ENCODE results near the gene PTPRJ. TPM values are rescaled to one million over a fixed set of nuclear protein-coding genes. Genes with fewer than 3 reads are reported as not detected.

The PTPRJ gene
- total RNA-seq, 1 donor from 2014 or later, result 40.0 TPM

GRCh38 chr11:48043991-48044512 is 63.7 kb downstream of the PTPRJ start:
- H3K4me1 ChIP-seq, result peaks cover 20% of the 10 kb centered on the region

DNA sequence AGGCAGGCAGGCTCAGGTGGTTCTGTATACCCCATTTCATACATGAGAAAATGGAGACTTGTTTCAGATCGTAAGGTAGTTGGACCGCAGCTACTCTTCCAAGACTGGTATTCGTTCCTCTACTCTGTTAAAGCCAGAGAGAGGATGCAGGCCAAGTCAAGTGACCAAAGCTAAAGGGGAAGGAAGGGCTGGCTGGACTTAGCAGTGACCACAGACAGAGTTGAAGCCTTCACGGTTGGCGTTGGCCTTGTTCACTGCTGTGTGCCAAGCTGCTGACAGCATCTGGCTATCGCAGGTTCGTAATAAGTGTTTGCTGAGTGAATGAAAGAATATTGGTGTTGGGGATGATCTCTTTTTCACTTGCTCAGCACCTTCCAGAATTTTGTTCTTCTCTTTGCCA is 64.2 kb downstream of the PTPRJ start:
- Histone ChIP-seq H3K4me1 (peaks cover 25% of the 10 kb centered on the region), H3K27ac (peak overlapping the region; percentile 26), H3K9me3 (no peaks in the 10 kb centered on the region), H3K36me3 (no peaks in the 10 kb centered on the region), H3K4me3 (no peak overlapping the region), H3K27me3 (ENCODE audit: low read depth) (no peaks in the 10 kb centered on the region)
- intact Hi-C loops (cut with DNase I), result no loop called here
- DNase-seq, result peak; percentile 64
- TF ChIP-seq, protein P1, sequence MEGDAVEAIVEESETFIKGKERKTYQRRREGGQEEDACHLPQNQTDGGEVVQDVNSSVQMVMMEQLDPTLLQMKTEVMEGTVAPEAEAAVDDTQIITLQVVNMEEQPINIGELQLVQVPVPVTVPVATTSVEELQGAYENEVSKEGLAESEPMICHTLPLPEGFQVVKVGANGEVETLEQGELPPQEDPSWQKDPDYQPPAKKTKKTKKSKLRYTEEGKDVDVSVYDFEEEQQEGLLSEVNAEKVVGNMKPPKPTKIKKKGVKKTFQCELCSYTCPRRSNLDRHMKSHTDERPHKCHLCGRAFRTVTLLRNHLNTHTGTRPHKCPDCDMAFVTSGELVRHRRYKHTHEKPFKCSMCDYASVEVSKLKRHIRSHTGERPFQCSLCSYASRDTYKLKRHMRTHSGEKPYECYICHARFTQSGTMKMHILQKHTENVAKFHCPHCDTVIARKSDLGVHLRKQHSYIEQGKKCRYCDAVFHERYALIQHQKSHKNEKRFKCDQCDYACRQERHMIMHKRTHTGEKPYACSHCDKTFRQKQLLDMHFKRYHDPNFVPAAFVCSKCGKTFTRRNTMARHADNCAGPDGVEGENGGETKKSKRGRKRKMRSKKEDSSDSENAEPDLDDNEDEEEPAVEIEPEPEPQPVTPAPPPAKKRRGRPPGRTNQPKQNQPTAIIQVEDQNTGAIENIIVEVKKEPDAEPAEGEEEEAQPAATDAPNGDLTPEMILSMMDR (IDR thresholded peaks at IDR 0.05), result no peak
- peak; percentile 50 to 81 for ATAC-seq

More at GRCh38 chr11:48043991-48044512, 63.7 kb downstream of the PTPRJ start:
- DNase-seq, result no peak
- no peak for ATAC-seq
- no peak overlapping the region for H3K4me3 ChIP-seq
- TF ChIP-seq, protein P1 (IDR thresholded peaks at IDR 0.05), result no peak
- H3K9me3 ChIP-seq, result no peaks in the 10 kb centered on the region
- peak overlapping the region; percentile 26 for H3K27ac ChIP-seq
- H3K36me3 ChIP-seq, result no peaks in the 10 kb centered on the region
- intact Hi-C loops (cut with DNase I), result no loop called here
- H3K27me3 ChIP-seq (ENCODE audit: low read depth), result no peaks in the 10 kb centered on the region

DNA sequence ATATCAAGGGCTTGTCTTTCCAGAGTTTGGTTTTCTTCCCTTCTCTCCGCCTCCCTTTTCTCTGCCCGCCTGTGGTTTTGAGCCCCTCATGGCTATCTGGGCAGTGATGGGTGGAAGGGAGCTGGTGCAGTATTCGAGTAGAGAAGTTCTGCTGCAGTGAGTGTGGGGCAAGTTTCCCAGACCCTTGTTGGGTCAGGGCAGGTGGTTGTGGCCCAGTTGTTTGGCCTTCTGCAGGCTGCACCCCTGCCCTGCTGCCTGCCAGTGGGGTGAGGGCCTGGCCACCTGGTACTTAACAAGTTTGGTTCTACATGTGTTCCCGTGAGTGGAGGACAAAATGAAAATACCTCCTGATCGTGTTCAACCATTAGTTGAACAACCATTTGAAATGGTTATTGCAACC is 65.2 kb downstream of the PTPRJ start:
- Histone ChIP-seq H3K4me1 (peaks cover 35% of the 10 kb centered on the region), H3K27ac (no peak overlapping the region), H3K27me3 (ENCODE audit: low read depth) (no peaks in the 10 kb centered on the region), H3K4me3 (no peak overlapping the region), H3K36me3 (no peaks in the 10 kb centered on the region), H3K9me3 (no peaks in the 10 kb centered on the region)
- no peak for ATAC-seq
- TF ChIP-seq, protein P1 (IDR thresholded peaks at IDR 0.05), result no peak
- DNase-seq, result no peak
- intact Hi-C loops (cut with DNase I), result no loop called here

GRCh38 chr11:48047616-48048015 is 67.3 kb downstream of the PTPRJ start:
- intact Hi-C loops (cut with DNase I), result no loop called here
- no peaks in the 10 kb centered on the region for H3K9me3 ChIP-seq
- H3K27me3 ChIP-seq (ENCODE audit: low read depth), result no peaks in the 10 kb centered on the region
- H3K4me1 ChIP-seq, result peaks cover 56% of the 10 kb centered on the region
- no peaks in the 10 kb centered on the region for H3K36me3 ChIP-seq
- ATAC-seq (no peak), DNase-seq (no peak)
- H3K4me3 ChIP-seq, result no peak overlapping the region
- TF ChIP-seq, protein P1 (IDR thresholded peaks at IDR 0.05), result no peak
- no peak overlapping the region for H3K27ac ChIP-seq

DNA sequence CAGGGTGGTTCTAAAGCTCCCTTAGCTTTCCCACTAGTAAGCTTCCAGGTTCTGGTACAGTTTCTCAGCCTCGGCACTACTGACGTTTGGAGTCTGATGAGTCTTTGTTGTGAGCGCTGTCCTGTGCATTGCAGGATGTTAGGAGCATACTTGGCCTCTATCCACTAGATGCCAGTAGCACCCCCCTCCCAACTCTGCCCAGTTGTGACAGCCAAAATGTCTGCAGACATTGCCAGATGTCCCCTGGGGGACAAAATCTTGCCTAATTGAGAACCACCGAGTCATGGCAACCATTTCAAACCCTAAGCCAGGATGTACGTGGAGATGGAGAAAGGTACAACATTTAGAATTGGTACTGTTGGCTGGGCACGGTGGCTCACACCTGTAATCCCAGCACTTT is 68.7 kb downstream of the PTPRJ start:
- DNase-seq, result no peak
- TF ChIP-seq, protein P1 (IDR thresholded peaks at IDR 0.05), result no peak
- no peak overlapping the region for H3K27ac ChIP-seq

More for the DNA sequence above, 68.7 kb downstream of the PTPRJ start:
- peaks cover 52% of the 10 kb centered on the region for H3K4me1 ChIP-seq
- no peaks in the 10 kb centered on the region for H3K36me3 ChIP-seq
- no peaks in the 10 kb centered on the region for H3K27me3 ChIP-seq (ENCODE audit: low read depth)
- H3K9me3 ChIP-seq, result no peaks in the 10 kb centered on the region
- no peak overlapping the region for H3K4me3 ChIP-seq
- intact Hi-C loops (cut with DNase I), result no loop called here
- ATAC-seq, result no peak
